IPS-11a (cell line): ENCODE results near the gene JAK1.
"Not testable (repeated sequence)": the region's sequence is repeated elsewhere in the genome, so short reads cannot be mapped to it uniquely, and the experiment has no call there.

ENCODE experiments used
- H3K4me3 ChIP-seq: one replicate; pipeline ENCODE4 v1.5.1; 2013; ENCODE audit warnings: low read depth, low read length, control low read depth

Gene JAK1

DNA sequence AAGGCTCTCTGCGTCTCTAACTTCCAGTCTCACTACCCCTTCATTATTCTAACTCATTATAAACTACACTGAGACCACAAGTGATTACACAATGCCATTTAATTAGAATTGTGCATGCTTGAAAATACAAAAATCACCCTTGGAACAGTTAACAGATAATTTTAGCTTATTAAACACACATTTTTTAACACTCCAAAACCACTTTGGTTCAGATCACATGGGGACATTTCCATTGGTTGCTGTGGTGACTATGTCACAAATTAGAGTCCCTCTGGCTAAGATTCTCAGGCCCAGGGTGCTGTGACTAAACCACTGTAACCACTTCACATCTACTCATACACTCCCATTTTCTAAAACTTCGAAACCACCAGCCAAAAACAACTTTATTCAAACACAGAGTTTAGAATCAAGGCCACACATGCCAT, 43.0 kb downstream of the JAK1 start:
- no peak overlapping the region for H3K4me3 ChIP-seq

- H3K4me3 ChIP-seq, result no peak overlapping the region
These were observed 44.0 kb downstream of the JAK1 start for GRCh38 chr1:64922336-64922735.

GRCh38 chr1:64921771-64922170, 44.6 kb downstream of the JAK1 start:
- H3K4me3 ChIP-seq, result no peak overlapping the region

- H3K4me3 ChIP-seq, result no peak overlapping the region
These were observed 45.3 kb downstream of the JAK1 start for GRCh38 chr1:64920941-64921589.

- not testable (repeated sequence) for H3K4me3 ChIP-seq
These were observed 47.2 kb downstream of the JAK1 start for GRCh38 chr1:64919120-64919519.

- H3K4me3 ChIP-seq, result no peak overlapping the region
These were observed 48.4 kb downstream of the JAK1 start for GRCh38 chr1:64917907-64918306.

DNA sequence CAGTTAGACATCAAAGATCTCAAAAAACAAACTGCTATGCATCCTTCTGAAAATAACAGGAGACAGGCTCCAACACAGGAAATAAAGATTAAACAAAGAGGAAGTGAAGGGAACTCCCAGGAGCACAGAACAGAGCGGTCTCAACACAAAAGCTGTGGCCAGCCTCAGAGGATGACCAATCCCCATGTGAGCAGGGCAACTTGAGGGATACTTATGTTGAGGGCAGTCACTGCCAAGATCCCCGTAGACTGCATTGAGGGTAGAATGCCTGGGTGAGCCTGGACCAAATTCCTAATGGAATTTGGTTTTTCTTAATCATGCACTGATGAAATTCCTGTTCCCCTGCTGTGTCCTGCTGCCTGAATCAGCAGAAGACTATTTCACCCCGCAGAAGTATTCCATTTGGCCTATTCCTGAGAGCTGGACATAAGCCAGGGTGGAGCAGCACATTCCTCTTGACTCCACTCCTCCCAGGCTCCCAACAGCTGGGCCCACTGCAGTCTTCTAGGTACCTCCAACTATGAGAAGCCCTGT, 49.0 kb downstream of the JAK1 start:
- H3K4me3 ChIP-seq, result no peak overlapping the region

- H3K4me3 ChIP-seq, result no peak overlapping the region
These were observed 50.7 kb downstream of the JAK1 start for GRCh38 chr1:64915381-64916274.

DNA sequence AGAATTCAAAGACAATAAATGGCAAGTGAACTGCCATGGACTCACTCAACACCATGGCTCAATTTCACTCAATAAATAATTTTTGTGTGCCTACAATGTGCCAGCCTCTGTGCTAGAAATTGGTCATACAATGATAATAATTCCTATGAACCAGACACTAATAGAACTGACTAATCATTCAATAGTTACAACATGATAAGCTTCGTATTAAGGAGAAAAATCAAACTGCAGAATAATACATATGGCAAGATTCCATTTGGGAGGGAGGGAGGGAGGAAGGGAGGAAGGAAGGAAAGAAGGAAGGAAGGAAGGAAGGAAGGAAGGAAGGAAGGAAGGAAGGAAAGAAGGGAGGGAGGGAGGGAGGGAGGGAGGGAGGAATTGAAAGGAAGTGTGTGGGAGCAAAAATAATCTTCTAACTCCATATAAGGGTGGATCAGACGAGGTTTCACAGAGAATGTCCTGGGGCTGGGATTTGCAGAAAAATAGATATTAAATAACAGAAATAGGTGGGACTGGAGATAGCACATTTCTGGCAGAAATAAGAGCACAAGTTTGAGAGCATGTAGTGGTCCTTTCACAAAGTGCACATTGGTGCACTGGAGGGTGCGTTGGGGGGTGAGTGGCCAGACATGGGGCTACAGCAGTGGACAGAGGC, 52.9 kb downstream of the JAK1 start:
- no peak overlapping the region for H3K4me3 ChIP-seq

GRCh38 chr1:64912191-64912590, 54.2 kb downstream of the JAK1 start:
- H3K4me3 ChIP-seq, result no peak overlapping the region

DNA sequence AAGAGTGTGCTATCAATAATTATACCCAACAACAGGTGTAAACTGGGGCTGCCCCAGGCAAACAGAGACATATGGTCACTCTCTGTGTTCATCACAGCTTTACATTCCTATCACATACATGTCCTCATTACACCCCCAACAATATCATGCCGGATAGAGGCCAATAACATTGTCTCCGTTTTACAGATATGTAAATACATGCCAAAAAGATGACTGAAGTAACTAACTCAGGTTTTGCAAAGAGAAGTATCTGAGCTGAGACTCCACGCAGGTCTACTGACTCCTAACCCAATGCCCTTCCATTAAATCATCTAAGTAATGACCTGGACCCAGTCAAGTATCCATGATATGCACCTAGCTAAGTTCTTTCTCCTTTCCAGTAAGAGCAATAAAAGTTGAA, 55.0 kb downstream of the JAK1 start:
- H3K4me3 ChIP-seq, result no peak overlapping the region

GRCh38 chr1:64909031-64909430, 57.3 kb downstream of the JAK1 start:
- no peak overlapping the region for H3K4me3 ChIP-seq

DNA sequence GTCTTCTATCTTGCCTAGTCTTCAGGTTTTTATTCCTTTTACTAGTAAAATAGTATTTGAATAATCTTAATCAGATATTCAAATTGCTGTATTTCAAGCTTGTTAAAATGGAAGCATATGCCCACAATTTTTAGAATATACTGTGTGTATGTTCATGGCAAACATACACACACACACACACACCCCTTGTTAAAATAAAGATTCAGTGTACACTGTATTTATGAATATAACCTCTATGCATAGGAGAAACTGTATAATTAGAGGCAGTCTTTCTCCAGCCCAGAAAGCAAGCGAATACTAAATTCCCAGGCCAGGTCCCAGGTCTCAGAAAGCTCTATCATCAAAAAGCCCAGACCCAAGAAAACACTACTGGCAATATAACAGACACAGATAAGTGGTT, 57.8 kb downstream of the JAK1 start:
- no peak overlapping the region for H3K4me3 ChIP-seq

GRCh38 chr1:64906447-64906846, 59.9 kb downstream of the JAK1 start:
- H3K4me3 ChIP-seq, result no peak overlapping the region

- no peak overlapping the region for H3K4me3 ChIP-seq
These were observed 62.8 kb downstream of the JAK1 start for GRCh38 chr1:64903593-64903992.

- H3K4me3 ChIP-seq, result no peak overlapping the region
These were observed 64.7 kb downstream of the JAK1 start for GRCh38 chr1:64901663-64902062.

- no peak overlapping the region for H3K4me3 ChIP-seq
These were observed 65.4 kb downstream of the JAK1 start for GRCh38 chr1:64900916-64901315.

DNA sequence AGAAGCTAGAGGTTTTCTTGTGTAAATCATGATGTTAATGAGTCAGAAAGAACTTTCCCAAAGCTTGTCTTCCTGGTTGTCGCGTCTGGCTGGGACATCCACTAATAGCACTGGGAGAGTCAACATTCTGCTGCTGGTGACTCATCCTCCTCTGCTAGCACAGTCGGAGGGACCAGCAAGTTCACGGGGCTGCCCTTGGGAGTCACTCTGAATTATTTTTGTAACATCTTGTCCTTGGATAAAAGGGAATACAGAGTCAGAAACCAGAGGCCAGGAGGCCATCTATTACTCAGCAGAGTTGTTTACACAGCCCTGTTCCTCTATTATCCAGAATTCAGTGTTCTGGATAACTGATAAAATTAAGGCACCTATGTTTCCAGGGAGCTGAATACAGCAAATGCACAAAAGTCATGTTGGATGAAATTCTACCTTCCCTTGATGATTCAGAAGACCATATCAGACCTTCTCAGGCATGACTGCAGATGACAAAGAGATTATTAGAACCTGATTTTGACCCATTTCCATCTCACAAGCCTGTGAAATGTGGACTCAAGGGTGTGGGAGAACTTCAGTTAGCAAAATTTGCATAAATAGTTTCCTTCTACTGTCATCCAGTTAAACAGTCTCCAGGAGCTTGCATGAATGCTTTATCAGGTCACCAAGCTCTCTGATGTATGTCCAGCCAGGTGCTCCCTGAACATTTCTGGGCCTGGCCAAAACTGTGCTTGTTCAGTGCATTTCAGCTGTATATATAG, 68.1 kb downstream of the JAK1 start:
- H3K4me3 ChIP-seq, result no peak overlapping the region

DNA sequence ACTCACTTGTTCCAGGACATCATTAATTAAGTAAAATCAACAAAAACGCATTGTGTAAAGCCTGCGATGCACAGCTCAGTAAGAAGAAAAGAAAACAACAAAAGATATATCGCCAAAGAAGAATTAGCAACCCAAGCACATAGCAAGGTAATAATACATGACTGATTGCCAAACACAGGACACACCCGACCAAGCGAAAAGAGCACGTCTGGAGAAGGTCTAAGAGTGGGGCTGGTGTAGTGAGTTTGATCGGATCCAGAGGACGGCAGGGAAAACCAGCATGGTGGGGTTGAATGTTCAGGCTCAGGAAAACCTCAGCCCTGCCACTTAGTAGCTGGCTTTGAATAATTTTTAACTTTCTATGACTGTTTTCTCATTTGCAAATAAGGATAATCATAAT, 69.8 kb downstream of the JAK1 start:
- no peak overlapping the region for H3K4me3 ChIP-seq

DNA sequence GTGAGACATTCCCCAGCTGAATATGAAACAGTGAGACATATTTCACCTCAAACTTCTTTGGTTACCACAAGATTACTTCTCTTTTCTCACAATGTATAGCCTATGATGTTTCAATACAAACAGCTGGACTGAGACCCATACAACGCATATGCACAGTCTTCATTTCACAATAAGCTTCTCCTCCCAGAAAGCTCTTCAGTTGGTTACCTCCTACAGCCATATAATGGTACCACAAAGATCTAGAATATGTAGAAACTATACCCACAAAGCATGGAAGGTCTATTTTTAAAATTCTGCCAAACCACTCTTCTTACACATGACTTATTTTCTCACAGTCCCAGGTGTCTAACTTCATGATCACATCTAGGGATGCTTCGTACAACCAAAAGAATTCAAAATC, 70.8 kb downstream of the JAK1 start:
- no peak overlapping the region for H3K4me3 ChIP-seq
